ENCODE results near the gene ENOSF1. TPM values are rescaled to one million over a fixed set of nuclear protein-coding genes. Genes with fewer than 3 reads are reported as not detected.

The ENOSF1 gene
- total RNA-seq, 1 experiment from 2014 or later = 39.2 TPM

GRCh38 chr18:692824-693223 lies 19.6 kb downstream of the ENOSF1 start:
- intact Hi-C loops (cut with micrococcal nuclease; ENCODE audit: unreplicated experiment) = no loop called here
- H3K4me3 ChIP-seq (ENCODE audit: low read depth, low read length, poor library complexity, severe bottlenecking) = no peak overlapping the region
- H3K36me3 ChIP-seq (ENCODE audit: insufficient read depth, low read length, poor library complexity, severe bottlenecking) = peaks cover 4% of the 10 kb centered on the region
- ChIA-PET CTCF (no interaction called here), POLR2A (ENCODE audit: low non-redundant PET) (interaction anchor here (0.5 kb wide), 1 partner anchor 74 kb away, joined by 5 read pairs; no protein-coding TSS in a partner anchor)
- no peaks in the 10 kb centered on the region for H3K4me1 ChIP-seq (ENCODE audit: insufficient read depth, low read length, poor library complexity, severe bottlenecking)
- no peak for DNase-seq (ENCODE audit: low spot score)
- TF ChIP-seq CTCF (conservative IDR thresholded peaks at IDR 0.05; ENCODE audit: low read depth, low read length) (no peak), EZH2 (IDR thresholded peaks at IDR 0.05; ENCODE audit: borderline replicate concordance, low read depth, low read length, poor library complexity, severe bottlenecking) (no peak)
- no TSS peak for BruUV-seq (replicated peaks)
- no peaks in the 10 kb centered on the region for H3K9me3 ChIP-seq (ENCODE audit: low read depth, low read length, poor library complexity, severe bottlenecking)
- no peaks in the 10 kb centered on the region for H3K27me3 ChIP-seq (replicated peaks; ENCODE audit: insufficient read depth, low read depth, low read length, poor library complexity)
- no peak overlapping the region for H3K27ac ChIP-seq (ENCODE audit: low read depth, low read length, poor library complexity, severe bottlenecking)

GRCh38 chr18:688323-688722 lies 24.1 kb downstream of the ENOSF1 start:
- intact Hi-C loops (cut with micrococcal nuclease; ENCODE audit: unreplicated experiment) = no loop called here
- no peak for DNase-seq (ENCODE audit: low spot score)
- H3K9me3 ChIP-seq (ENCODE audit: low read depth, low read length, poor library complexity, severe bottlenecking) = no peaks in the 10 kb centered on the region
- POLR2A ChIA-PET (ENCODE audit: low non-redundant PET) = no interaction called here
- no peak for TF ChIP-seq EZH2 (IDR thresholded peaks at IDR 0.05; ENCODE audit: borderline replicate concordance, low read depth, low read length, poor library complexity, severe bottlenecking)
- no peak for TF ChIP-seq CTCF (conservative IDR thresholded peaks at IDR 0.05; ENCODE audit: low read depth, low read length)
- H3K27ac ChIP-seq (ENCODE audit: low read depth, low read length, poor library complexity, severe bottlenecking) = no peak overlapping the region
- CTCF ChIA-PET = no interaction called here
- no peaks in the 10 kb centered on the region for H3K27me3 ChIP-seq (replicated peaks; ENCODE audit: insufficient read depth, low read depth, low read length, poor library complexity)
- H3K36me3 ChIP-seq (ENCODE audit: insufficient read depth, low read length, poor library complexity, severe bottlenecking) = no peaks in the 10 kb centered on the region
- no peaks in the 10 kb centered on the region for H3K4me1 ChIP-seq (ENCODE audit: insufficient read depth, low read length, poor library complexity, severe bottlenecking)
- BruUV-seq (replicated peaks) = no TSS peak
- H3K4me3 ChIP-seq (ENCODE audit: low read depth, low read length, poor library complexity, severe bottlenecking) = no peak overlapping the region

- no peak for TF ChIP-seq EZH2 (IDR thresholded peaks at IDR 0.05; ENCODE audit: borderline replicate concordance, low read depth, low read length, poor library complexity, severe bottlenecking)
- 0 out of 2 replicates have a peak, but pooled peaks have one; percentile 12 for TF ChIP-seq CTCF (conservative IDR thresholded peaks at IDR 0.05; ENCODE audit: low read depth, low read length)
- BruUV-seq (replicated peaks) = no TSS peak
- Histone ChIP-seq H3K36me3 (ENCODE audit: insufficient read depth, low read length, poor library complexity, severe bottlenecking) (no peaks in the 10 kb centered on the region), H3K27me3 (replicated peaks; ENCODE audit: insufficient read depth, low read depth, low read length, poor library complexity) (no peaks in the 10 kb centered on the region), H3K27ac (ENCODE audit: low read depth, low read length, poor library complexity, severe bottlenecking) (no peak overlapping the region), H3K4me1 (ENCODE audit: insufficient read depth, low read length, poor library complexity, severe bottlenecking) (no peaks in the 10 kb centered on the region), H3K9me3 (ENCODE audit: low read depth, low read length, poor library complexity, severe bottlenecking) (no peaks in the 10 kb centered on the region), H3K4me3 (ENCODE audit: low read depth, low read length, poor library complexity, severe bottlenecking) (no peak overlapping the region)
- DNase-seq (ENCODE audit: low spot score) = no peak
- POLR2A ChIA-PET (ENCODE audit: low non-redundant PET) = no interaction called here
- CTCF ChIA-PET = no interaction called here
- intact Hi-C loops (cut with micrococcal nuclease; ENCODE audit: unreplicated experiment) = no loop called here
Observed at GRCh38 chr18:686339-687111, 25.9 kb downstream of the ENOSF1 start.

All from A673 (cell line).